HG03139 (cell line): Measurements from ENCODE around the gene ADGRE2.
"Not testable (repeated sequence)": the region's sequence is repeated elsewhere in the genome, so short reads cannot be mapped to it uniquely, and the experiment has no call there.

Experiments used
- ATAC-seq: cut with Tn5 transposase; IDR thresholded peaks from one replicate; pipeline ENCODE4 v1.9.1; 2021; ENCODE audit not compliant: unreplicated experiment

The ADGRE2 gene

DNA sequence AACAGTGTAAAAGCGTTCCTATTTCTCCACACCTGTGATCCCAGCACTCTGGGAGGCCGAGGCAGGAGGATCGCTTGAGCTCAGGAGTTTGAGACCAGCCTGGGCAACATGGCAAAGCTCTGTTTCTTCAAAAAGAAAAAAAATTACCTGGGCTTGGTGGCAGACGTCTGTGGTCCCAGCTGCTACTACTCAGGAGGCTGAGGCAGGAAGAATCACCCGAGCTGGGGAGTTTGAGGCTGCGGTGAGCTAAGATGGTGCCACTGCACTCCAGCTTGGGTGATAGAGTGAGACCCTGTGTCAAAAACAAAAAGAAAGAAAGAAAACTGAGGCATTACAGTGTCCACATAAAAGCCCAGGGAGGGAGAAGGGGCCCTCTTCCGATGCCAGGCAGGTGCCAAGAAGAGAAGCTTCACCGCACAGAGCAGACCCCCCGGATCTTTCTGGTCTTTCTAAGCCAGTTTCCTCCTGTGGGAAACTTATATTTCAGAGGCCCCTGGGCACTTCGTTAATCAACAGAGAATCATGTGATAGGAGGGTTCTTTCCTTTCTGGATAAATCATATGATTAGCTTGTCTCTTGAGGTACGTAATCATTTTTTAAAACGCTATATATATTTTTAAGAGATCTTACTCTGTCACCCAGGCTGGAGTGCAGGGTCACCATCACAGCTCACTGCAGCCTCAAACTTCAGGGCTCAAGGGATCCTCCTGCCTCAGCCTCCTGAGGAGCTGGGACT lies at the start of gene ADGRE2:
Gene ADGRE2 (minus strand): TSS at position 451 of the 736 bp plus-strand sequence. CDS start 1,804 bp downstream, outside the sequence.
- ATAC-seq = not testable (repeated sequence)

DNA sequence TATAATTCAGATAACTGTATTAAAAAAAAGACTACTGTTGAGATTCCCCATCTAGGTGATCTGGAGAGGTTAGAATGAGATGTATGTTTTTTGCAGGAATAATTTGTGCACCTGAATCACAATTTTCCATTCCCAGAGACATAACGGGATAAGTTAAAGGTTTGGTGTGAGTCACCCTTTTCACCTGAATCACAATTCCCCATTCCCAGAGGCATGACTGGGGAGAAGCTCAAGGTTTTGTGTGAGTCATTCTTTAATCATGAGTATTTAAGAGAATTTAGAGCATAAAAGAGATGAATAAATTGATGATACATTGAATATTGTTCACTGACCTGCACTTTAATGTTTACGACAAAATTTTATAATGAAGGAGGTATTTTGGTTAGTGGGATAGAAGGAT lies 47.6 kb upstream of the ADGRE2 start:
- no peak for ATAC-seq

DNA sequence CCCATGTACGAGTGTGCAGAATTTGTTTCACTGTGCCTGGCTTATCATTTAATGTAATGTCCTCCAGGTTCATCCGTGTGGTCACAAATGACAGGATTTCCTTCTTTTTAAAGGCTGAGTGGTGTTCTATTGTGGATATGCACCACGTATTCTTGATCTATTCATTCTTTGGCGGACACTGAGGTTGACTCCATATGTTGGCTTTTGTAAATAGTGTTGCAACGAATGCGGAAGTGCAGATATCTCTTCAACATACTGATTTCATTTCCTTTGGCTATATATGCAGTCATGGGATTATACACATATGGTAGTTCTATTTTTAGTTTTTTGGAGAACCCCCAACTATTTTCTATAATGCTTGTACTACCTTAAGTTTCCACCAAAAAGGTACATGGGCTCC lies 43.6 kb upstream of the ADGRE2 start:
- no peak for ATAC-seq

DNA sequence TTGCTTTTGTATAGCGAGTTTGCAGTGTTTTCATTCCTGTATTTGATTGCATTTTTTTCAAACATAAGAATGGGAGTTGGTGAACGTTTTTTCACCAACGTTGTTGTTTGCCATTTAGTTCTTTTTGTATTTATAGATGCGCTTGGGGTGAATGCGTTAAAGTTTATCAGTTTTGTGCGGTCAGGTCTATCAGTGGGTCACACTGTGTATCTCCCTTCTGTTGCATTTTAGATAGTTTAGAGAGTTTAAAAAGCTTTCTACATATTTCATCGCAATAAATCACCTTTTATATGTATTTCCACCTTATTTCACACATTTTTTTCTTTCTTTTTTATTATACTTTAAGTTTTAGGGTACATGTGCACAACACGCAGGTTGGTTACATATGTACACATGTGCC lies 40.2 kb upstream of the ADGRE2 start:
- ATAC-seq = no peak

DNA sequence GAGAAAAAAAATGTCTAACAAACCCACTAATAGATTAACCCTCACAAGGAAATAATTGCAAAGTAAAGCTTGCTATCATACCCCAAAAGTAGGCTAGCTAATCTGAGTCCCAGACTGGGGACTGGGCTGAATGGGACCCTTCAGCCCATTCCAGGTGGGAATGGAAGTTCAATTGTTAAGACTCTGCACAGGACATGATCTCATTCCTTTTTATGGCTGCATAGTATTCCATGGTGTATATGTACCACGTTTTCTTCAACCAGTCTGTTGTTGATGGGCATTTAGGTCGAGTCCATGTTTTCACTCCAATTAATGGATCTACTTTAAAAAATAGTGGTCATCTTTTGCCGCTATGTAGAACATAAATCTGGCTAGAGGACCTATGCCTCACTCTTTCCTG lies 38.7 kb upstream of the ADGRE2 start:
- ATAC-seq = no peak

DNA sequence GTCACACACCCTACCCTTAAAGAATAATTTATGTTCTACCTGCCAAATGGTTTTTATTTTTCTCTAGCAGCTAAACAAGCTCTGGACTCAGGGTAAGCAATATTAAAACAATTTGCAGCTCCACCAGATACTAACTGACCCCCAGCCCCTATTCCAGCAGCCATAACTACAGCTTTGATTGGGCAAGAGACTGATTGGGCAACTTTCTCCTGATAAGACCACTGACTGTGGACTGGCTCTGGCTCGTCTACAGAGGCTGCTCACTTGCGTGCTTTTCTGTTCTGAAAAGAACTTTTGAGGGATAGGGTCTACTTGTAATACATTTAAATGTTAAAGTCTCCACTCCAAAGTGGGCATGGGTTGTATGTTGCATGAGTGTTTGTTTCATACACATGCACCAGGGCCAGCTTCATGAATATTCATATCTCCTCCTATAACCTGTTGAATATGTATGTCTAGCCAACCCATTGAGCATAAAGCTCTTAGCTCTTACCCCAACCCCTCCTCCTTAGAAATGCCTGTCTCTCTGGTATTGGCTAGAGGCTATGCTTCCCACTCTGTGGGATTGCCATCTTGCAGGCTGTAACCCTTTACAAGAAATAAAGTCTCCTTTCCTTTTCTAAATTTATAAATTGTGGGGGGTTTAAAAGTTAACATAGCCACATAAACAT lies 36.8 kb upstream of the ADGRE2 start:
- no peak for ATAC-seq

DNA sequence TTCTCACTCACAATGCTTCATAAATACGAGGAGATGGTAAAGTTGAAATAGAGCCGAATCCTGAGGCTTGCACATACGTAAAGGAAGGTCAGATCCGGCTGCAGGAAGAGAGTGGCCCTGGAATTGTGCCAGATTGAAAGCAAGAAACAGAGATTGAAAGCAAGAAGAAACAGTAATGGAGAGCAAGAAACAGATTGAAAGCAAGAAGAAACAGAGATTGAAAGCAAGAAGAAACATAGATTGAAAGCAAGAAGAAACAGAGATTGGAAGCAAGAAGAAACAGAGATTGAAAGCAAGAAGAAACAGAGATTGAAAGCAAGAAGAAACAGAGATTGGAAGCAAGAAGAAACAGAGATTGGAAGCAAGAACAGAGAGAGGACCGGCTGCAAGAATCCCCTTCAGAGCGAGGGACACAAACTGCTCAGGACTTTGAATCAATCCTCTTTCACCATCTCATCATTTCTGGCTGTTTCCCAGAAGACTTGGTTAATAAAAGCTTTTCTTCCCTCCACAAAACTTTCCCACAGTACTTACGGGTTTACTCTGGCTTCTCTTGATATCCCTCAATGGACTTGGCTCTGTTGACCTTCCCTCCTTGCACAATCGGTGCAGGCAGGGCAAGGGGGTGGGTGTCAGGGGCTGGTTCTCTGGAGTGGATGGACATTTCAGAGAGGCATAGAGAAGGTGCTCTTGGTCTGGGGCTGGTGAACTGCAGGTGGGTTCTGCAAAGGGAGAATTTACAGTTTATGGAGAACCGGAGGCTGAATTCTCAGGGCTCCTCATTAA lies 31.1 kb upstream of the ADGRE2 start:
- no peak for ATAC-seq

DNA sequence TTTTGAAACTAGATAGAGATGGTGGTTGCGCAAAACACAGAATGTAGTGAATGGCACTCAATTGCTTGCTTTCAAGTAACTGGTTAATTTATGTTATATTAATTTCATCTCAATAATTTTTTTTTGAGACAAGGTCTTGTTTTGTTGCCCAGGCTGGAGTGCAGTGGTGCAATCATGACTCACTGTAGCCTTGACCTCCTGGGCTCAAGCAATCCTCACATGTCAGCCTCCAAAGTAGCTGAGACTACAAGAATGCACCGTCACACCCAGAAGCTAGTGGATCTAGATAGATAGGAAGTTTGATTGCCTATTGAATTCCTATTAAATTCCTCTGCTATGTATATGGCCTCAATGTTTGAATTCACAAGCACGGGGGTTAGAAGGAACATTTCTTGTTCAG lies 26.4 kb upstream of the ADGRE2 start:
- no peak for ATAC-seq

DNA sequence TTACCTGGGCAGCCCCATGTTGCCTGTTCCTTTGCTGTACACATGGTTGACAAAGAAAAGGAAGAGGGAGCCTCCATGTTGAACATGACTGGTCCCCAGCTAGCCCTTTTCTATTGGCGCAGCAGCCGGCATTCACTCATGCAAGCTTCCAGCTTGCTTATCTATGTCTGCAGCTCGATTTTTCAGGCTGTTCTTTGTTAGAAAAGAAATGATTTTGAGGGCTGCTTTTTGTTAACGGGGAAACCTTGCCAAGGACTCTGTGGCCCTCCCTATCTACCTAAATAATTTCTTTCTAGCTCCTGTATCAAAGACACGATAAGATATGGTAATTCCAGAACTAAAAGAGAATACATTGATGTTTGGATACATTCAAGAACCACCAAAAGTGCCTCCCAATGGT lies 20.4 kb upstream of the ADGRE2 start:
- no peak for ATAC-seq

DNA sequence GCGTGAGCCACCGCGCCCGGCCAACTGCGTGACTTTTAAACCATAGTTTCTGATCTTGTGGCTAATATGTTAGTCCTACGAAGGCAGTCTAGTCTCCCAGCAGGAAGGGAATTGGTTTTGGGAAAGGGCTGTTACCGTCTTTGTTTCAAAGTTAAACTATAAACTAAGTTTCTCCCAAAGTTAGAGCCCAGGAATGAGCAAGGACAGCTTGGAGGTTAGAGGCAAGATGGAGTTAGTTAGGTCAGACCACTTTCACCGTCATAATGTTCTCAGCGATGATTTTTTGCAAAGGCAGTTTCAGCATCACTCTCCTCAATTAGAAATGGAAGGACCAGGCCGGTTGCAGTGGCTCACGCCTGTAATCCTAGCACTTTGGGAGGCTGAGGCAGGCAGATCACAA lies 17.7 kb upstream of the ADGRE2 start:
- no peak for ATAC-seq

DNA sequence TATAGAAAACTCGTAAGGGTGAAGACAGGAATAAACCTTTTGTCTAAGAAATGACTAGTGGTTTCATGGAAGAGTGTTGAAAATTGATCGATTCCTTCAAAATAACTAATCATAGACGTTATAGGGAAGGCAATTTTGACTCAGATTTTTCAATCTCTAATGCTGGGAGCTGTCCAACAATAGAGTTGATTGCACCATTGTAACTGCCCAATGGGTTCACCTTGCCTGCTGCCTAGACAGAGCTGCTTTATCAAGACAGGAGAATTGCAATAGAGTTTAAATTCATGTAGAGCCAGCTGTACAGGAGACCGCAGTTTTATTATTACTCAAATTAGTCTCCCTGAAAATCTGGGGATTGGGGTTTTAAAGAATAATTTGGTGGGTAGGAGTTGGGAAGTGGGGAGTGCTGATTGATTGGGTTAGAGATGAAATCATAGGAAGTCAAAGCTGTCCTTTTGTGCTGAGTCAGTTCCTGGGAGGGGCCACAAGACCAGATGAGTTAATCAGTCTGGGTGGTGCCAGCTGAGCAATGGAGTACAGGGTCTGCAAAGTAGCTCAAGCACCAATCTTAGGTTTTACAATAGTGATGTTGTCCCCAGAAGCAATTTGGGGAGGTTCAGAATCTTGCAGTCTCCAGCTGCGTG lies 16.8 kb upstream of the ADGRE2 start:
- no peak for ATAC-seq

DNA sequence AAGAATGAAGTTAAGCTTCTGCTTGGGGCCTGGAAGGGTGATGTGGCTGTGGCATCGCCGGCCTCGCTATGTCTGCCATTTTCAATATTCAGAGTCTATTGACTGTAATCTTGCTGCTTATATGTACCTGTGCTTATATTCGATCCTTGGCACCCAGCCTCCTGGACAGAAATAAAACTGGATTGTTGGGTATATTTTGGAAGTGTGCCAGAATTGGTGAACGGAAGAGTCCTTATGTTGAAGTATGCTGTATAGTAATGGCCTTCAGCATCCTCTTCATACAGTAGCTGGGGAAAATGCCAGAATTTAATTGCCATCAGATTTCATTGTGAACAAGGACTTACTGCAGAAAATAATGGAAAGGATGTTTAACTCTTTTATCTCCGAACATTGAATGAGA lies 13.9 kb upstream of the ADGRE2 start:
- not testable (repeated sequence) for ATAC-seq

DNA sequence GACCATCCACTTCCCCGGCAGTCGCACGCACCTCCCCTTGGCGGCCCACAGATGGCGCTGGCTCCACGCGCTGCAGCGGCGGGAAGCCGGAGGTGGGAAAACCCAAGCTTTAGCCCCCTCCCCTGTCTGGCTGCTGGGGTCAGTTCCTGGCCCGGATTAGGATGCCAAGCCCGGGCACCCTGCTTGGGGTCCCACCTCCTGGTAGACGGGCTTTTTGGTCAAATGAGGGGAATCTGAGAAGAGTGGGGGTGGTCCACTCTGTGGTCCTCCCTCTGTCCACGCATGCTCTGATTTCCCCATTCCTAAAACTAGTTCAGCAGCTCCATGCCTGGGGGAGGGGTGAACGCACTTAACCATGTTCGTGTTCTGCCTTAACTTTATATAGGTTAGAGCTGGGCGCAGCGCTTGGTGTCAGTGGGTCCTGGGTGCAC lies 8.1 kb upstream of the ADGRE2 start:
- no peak for ATAC-seq

DNA sequence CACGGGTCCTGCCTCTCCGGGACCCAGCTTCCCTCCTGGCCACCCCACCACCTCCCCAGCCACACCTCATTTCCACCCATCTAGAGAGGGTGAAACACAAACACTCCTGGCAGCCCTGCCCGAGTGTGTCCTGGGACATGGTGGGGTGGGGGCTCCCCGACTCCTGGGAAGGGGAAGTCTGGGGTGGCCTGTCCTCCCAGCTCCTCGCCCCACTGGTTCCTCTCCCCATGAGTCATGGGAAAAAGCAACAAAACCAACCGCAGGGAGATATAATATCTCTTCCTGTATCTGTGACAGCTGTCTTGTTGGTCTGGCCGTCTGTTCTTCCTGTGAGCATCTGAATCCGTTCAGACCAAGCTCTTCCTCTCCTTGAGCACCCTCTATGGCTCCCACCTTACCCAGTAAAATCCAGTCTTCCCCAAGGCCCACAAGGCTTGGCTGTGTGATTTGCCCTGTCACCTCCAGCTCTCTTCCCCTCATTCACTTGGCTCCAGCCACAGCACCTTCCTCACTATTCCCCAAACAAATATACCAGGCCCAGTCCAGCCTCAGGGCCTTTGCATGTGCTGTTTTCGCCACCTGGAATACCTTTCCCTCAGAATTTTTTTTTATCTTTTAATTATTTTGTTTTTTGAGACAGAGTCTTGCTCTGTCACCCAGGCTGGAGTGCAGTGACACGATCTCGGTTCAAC lies 6.9 kb upstream of the ADGRE2 start:
- ATAC-seq = not testable (repeated sequence)

DNA sequence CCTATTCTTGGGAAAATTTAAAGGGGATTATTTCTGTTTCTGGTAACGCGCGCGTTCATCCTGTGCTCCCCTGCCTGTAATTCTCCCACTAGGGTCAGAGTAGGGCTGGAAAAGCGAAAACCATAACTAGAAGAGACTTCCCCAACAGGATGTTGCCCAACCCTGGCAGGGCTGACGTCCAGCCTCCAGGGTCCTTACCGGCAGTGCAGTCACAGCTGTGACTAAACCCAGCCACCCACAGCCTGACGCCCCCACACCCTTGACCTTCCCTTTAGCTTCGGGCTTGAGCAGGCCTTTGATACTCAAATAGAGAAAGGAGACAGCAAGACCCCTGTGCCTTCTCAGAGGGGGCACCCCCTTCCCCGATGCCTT lies 6.4 kb upstream of the ADGRE2 start:
- not testable (repeated sequence) for ATAC-seq

DNA sequence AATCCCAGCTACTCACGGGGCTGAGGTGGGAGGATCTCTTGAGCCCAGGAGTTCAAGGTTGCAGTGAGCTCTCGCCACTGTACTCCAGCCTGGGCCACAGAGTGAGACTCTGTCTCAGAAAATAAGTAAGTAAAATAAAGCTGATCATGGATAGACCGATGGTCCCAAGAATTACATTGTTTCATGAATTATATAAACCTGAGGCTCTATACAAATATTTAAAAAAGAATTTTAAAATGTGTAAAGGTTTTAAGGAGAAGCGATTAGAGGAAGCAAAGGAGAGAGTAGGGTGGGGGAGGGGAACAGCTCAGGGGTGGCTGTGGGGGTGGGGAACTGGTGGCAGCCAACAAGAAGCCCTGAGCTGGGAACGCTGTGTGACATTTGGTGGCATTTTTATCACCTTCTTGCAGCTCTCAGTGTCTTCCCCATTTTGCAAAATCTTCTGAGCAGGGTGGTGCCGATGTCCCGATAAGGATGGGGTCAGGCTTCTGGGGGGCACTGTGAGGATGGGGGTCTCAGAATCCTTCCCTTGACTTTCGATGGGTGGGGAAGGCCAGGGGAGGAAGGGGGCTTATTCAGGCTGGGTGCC lies 5.1 kb upstream of the ADGRE2 start:
- not testable (repeated sequence) for ATAC-seq

DNA sequence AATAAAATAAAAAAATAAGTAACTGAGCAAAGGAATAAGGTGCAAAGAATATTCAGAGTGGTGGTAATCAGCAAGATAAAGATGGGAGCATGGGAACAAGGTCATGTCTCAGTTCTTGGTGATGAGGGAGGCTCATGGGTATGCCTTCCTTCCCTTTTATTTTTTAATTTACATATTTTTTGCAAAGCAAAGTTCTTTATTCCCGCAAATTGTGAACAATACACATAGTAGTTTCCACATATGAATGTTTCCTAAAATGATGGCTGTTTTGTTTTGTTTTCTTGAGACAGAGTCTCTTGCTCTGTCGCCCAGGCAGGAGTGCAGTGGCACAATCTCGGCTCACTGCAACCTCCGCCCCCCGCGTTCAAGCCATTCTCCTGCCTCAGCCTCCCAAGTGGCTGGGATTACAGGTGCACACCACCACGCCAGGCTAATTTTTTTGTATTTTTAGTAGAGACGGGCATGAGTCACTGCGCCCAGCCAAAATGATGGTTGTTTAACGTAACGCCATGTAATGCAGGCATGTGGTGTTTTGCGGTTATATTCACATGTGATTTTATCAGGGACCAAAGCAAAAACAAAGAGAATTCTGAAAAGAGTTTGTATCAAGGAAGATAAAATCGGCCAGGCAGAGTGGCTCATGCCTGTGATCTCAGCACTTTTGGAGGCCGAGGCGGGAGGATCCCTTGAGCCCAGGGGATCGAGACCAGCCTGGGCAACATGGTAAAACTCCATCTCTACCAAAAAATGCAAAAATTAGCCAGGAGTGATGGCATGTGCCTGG lies 4.5 kb upstream of the ADGRE2 start:
- no peak for ATAC-seq

DNA sequence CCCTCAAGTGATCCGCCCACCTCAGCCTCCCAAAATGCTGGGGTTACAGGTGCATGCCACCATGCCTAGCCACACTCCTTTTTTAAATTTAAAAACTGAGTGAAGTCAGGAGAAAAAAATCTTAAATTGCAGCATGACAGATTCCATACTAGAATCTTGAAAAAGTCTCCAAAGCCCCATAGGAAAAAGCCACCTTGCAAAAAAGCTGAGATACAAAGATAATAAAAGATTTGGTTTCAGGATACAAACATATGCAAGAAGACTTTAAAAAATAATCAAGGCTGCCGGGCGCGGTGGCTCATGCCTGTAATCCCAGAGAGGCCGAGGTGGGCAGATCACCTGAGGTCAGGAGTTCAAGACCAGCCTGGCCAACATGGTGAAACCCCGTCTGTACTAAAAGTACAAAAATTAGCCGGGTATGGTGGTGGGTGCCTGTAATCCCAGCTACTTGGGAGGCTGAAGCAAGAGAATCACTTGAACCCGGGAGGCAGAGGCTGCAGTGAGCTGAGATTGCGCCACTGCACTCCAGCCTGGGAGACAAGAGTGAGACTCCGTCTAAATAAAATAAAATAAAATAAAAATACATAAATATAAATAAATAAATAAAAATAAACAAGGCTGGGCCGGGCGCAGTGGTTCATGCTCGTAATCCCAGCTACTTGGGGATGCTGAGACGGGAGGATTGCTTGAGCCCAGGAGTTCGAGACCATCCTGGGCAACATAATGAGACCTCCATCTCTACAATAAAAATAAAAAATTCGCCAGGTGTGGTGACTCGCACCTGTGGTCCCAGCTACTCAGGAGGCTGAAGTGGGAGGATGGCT lies 3.6 kb upstream of the ADGRE2 start:
- ATAC-seq = not testable (repeated sequence)
